ENCODE measurements around the gene ADCY1. TPM values are rescaled to one million over a fixed set of nuclear protein-coding genes. Genes with fewer than 3 reads are reported as not detected.

ADCY1 gene
- total and polyA plus RNA-seq, 4 donors = 0.33 to 20.1 (median 4.1) TPM

DNA sequence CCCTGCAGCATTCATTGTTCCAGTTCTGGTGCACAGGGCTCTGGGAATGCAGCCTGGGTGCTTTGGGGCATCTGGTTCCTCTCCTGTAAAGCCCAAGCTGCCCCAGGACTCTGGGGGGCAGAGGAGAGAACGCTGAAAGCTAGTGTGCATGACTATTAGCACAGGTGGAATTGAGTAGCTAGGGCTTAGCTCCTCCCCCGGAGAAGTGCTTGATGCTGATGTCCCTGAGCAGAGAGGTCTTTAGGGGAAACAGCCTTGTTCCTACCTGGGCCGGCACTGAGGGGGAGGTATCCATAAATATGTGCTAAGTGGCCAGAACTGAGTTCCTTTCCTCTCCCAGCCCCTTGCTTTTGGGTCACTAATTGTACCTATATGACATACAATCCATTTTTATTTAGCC, 3.9 kb downstream of the ADCY1 start:
- Histone ChIP-seq H3K27me3 (ENCODE audit: control insufficient read depth in 4 of 4, insufficient read depth in 4 of 4, low read length in 3 of 4) (peaks cover 0 to 11% (median 5%) of the 10 kb centered on the region in 4 donors), H3K4me1 (ENCODE audit: control insufficient read depth in 4 of 4, insufficient read depth in 4 of 4, low read length in 3 of 4) (peaks cover 6 to 15% (median 12%) of the 10 kb centered on the region in 4 donors), H3K36me3 (ENCODE audit: control insufficient read depth in 4 of 4, insufficient read depth in 3 of 4, low read depth in 1 of 4, low read length in 3 of 4) (no peaks in the 10 kb centered on the region), H3K9me3 (ENCODE audit: control insufficient read depth in 4 of 4, low read length in 3 of 4) (no peaks in the 10 kb centered on the region), H3K9ac (ENCODE audit: low read depth in 1 of 2, low read length in 2 of 2) (no peak overlapping the region), H3K27ac (ENCODE audit: low read depth in 1 of 2, low read length in 2 of 2) (no peak overlapping the region), H3K4me3 (ENCODE audit: low read depth in 1 of 3, low read length in 3 of 3) (no peak overlapping the region)
- DNase-seq (ENCODE audit: low spot score) = no peak
- 65% methylated on average over 3 of the region's 3 CpGs for WGBS
- TF ChIP-seq REST (IDR thresholded peaks at IDR 0.05) (no peak), TAF1 (conservative IDR thresholded peaks at IDR 0.05) (no peak), YY1 (IDR thresholded peaks at IDR 0.05) (no peak), JUND (IDR thresholded peaks at IDR 0.05) (no peak), FOXA2 (IDR thresholded peaks at IDR 0.05) (no peak), HNF4A (conservative IDR thresholded peaks at IDR 0.05) (no peak), RAD21 (IDR thresholded peaks at IDR 0.05) (no peak), NR2F2 (IDR thresholded peaks at IDR 0.05) (no peak), RXRA (IDR thresholded peaks at IDR 0.05) (no peak), FOXA1 (IDR thresholded peaks at IDR 0.05) (no peak), HNF4G (IDR thresholded peaks at IDR 0.05) (no peak), SP1 (IDR thresholded peaks at IDR 0.05) (no peak), EGR1 (IDR thresholded peaks at IDR 0.05; ENCODE audit: low read depth in 2 of 2) (no peak), GABPA (IDR thresholded peaks at IDR 0.05 in 1 of 2, conservative IDR thresholded peaks at IDR 0.05 in 1 of 2) (no peak)
- TF ChIP-seq, protein P1, sequence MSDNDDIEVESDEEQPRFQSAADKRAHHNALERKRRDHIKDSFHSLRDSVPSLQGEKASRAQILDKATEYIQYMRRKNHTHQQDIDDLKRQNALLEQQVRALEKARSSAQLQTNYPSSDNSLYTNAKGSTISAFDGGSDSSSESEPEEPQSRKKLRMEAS (IDR thresholded peaks at IDR 0.05) = no peak
- TF ChIP-seq, protein P2, sequence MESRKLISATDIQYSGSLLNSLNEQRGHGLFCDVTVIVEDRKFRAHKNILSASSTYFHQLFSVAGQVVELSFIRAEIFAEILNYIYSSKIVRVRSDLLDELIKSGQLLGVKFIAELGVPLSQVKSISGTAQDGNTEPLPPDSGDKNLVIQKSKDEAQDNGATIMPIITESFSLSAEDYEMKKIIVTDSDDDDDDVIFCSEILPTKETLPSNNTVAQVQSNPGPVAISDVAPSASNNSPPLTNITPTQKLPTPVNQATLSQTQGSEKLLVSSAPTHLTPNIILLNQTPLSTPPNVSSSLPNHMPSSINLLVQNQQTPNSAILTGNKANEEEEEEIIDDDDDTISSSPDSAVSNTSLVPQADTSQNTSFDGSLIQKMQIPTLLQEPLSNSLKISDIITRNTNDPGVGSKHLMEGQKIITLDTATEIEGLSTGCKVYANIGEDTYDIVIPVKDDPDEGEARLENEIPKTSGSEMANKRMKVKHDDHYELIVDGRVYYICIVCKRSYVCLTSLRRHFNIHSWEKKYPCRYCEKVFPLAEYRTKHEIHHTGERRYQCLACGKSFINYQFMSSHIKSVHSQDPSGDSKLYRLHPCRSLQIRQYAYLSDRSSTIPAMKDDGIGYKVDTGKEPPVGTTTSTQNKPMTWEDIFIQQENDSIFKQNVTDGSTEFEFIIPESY (IDR thresholded peaks at IDR 0.05) = no peak
- TF ChIP-seq, protein P3, sequence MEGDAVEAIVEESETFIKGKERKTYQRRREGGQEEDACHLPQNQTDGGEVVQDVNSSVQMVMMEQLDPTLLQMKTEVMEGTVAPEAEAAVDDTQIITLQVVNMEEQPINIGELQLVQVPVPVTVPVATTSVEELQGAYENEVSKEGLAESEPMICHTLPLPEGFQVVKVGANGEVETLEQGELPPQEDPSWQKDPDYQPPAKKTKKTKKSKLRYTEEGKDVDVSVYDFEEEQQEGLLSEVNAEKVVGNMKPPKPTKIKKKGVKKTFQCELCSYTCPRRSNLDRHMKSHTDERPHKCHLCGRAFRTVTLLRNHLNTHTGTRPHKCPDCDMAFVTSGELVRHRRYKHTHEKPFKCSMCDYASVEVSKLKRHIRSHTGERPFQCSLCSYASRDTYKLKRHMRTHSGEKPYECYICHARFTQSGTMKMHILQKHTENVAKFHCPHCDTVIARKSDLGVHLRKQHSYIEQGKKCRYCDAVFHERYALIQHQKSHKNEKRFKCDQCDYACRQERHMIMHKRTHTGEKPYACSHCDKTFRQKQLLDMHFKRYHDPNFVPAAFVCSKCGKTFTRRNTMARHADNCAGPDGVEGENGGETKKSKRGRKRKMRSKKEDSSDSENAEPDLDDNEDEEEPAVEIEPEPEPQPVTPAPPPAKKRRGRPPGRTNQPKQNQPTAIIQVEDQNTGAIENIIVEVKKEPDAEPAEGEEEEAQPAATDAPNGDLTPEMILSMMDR (IDR thresholded peaks at IDR 0.05; ENCODE audit: low read depth, low read length, missing input control) = no peak

GRCh38 chr7:45578467-45578866, 4.3 kb downstream of the ADCY1 start:
- WGBS = 96% methylated on average over 1 of the region's 1 CpG
- H3K9ac ChIP-seq (ENCODE audit: low read depth in 1 of 2, low read length in 2 of 2) = no peak overlapping the region
- no peaks in the 10 kb centered on the region for H3K36me3 ChIP-seq (ENCODE audit: control insufficient read depth in 4 of 4, insufficient read depth in 3 of 4, low read depth in 1 of 4, low read length in 3 of 4)
- H3K27me3 ChIP-seq (ENCODE audit: control insufficient read depth in 4 of 4, insufficient read depth in 4 of 4, low read length in 3 of 4) = peaks cover 0 to 11% (median 5%) of the 10 kb centered on the region in 4 donors
- peaks cover 6 to 15% (median 12%) of the 10 kb centered on the region in 4 donors for H3K4me1 ChIP-seq (ENCODE audit: control insufficient read depth in 4 of 4, insufficient read depth in 4 of 4, low read length in 3 of 4)
- H3K9me3 ChIP-seq (ENCODE audit: control insufficient read depth in 4 of 4, low read length in 3 of 4) = no peaks in the 10 kb centered on the region
- DNase-seq (ENCODE audit: low spot score) = no peak
- TF ChIP-seq NR2F2 (IDR thresholded peaks at IDR 0.05) = no peak
- TF ChIP-seq ATF3 (IDR thresholded peaks at IDR 0.05) = no peak
- TF ChIP-seq HNF4G (IDR thresholded peaks at IDR 0.05) = no peak
- TF ChIP-seq, protein P2 (IDR thresholded peaks at IDR 0.05) = no peak
- TF ChIP-seq EGR1 (IDR thresholded peaks at IDR 0.05; ENCODE audit: low read depth in 2 of 2) = no peak
- TF ChIP-seq REST (IDR thresholded peaks at IDR 0.05) = no peak
- TF ChIP-seq FOXA1 (IDR thresholded peaks at IDR 0.05) = no peak
- TF ChIP-seq RAD21 (IDR thresholded peaks at IDR 0.05) = no peak
- TF ChIP-seq JUND (IDR thresholded peaks at IDR 0.05) = no peak
- no peak for TF ChIP-seq YY1 (IDR thresholded peaks at IDR 0.05)
- no peak for TF ChIP-seq HNF4A (conservative IDR thresholded peaks at IDR 0.05)
- TF ChIP-seq FOXA2 (IDR thresholded peaks at IDR 0.05) = no peak
- no peak for TF ChIP-seq GABPA (IDR thresholded peaks at IDR 0.05 in 1 of 2, conservative IDR thresholded peaks at IDR 0.05 in 1 of 2)
- no peak for TF ChIP-seq RXRA (IDR thresholded peaks at IDR 0.05)
- H3K4me3 ChIP-seq (ENCODE audit: low read depth in 1 of 3, low read length in 3 of 3) = no peak overlapping the region
- no peak overlapping the region for H3K27ac ChIP-seq (ENCODE audit: low read depth in 1 of 2, low read length in 2 of 2)

All from liver (tissue), 9 donors.